Liver (tissue), 9 donors: ENCODE measurements around the gene VAPA. TPM values are rescaled to one million over a fixed set of nuclear protein-coding genes. Genes with fewer than 3 reads are reported as not detected.
A peak's percentile ranks its signal among the peaks of the same experiment; 100 is the strongest.

ENCODE experiments used
- DNase-seq: peaks from one replicate; pipeline ENCODE4 v3.0.0-alpha.2; 2017; ENCODE audit warnings: low spot score
- H3K27ac ChIP-seq, 2 donors: one replicate each; pipeline ENCODE4 v1.7.0; 2013; ENCODE audit warnings: inconsistent platforms in 2 of 2, low read length in 2 of 2, control low read depth in 1 of 2, low read depth in 1 of 2, mild to moderate bottlenecking in 1 of 2
- H3K27me3 ChIP-seq, 4 donors: one replicate each; pipeline versions ENCODE4 v1.6.1 to v1.7.0; 2013; ENCODE audit warnings: low read length in 3 of 4, inconsistent platforms in 1 of 4, mild to moderate bottlenecking in 1 of 4, moderate library complexity in 1 of 4; ENCODE audit not compliant: control insufficient read depth in 4 of 4, insufficient read depth in 4 of 4
- H3K36me3 ChIP-seq, 4 donors: one replicate each; pipeline versions ENCODE4 v1.6.1 to v1.7.0; 2013; ENCODE audit warnings: low read length in 3 of 4, mild to moderate bottlenecking in 3 of 4, low read depth in 1 of 4, moderate library complexity in 1 of 4; ENCODE audit not compliant: control insufficient read depth in 4 of 4, insufficient read depth in 3 of 4
- H3K4me1 ChIP-seq, 4 donors: one replicate each; pipeline versions ENCODE4 v1.6.1 to v1.7.0; 2013; ENCODE audit warnings: low read length in 3 of 4, mild to moderate bottlenecking in 3 of 4, moderate library complexity in 1 of 4; ENCODE audit not compliant: control insufficient read depth in 4 of 4, insufficient read depth in 4 of 4
- H3K4me3 ChIP-seq, 3 donors: one replicate each; pipeline versions ENCODE4 v1.6.1 to v1.7.0; 2013; ENCODE audit warnings: low read length in 3 of 3, control low read depth in 1 of 3, low read depth in 1 of 3, mild to moderate bottlenecking in 1 of 3
- H3K9ac ChIP-seq, 2 donors: one replicate each; pipeline ENCODE4 v1.7.0; 2013; ENCODE audit warnings: low read length in 2 of 2, mild to moderate bottlenecking in 2 of 2, moderate library complexity in 2 of 2, control low read depth in 1 of 2, low read depth in 1 of 2
- H3K9me3 ChIP-seq, 4 donors: one replicate each; pipeline versions ENCODE4 v1.6.1 to v1.7.0; 2013; ENCODE audit warnings: low read length in 3 of 4; ENCODE audit not compliant: control insufficient read depth in 4 of 4
- ATF3 ChIP-seq: IDR thresholded peaks from 2 replicates; pipeline ENCODE4 v1.6.1; 2016; ENCODE audit warnings: antibody characterized with exemption
- EGR1 ChIP-seq, 2 donors: IDR thresholded peaks; 2 replicates each; pipeline ENCODE4 v1.6.1; 2016 to 2018; ENCODE audit warnings: antibody characterized with exemption in 2 of 2, low read depth in 2 of 2
- FOXA1 ChIP-seq: IDR thresholded peaks from 2 replicates; pipeline ENCODE4 v1.6.1; 2016; ENCODE audit warnings: antibody characterized with exemption
- GABPA ChIP-seq, 2 donors: IDR thresholded peaks in 1 of 2; conservative IDR thresholded peaks in 1 of 2; 2 replicates each; pipeline ENCODE4 v1.6.1; 2016; ENCODE audit warnings: antibody characterized with exemption in 2 of 2, mild to moderate bottlenecking in 1 of 2, moderate library complexity in 1 of 2
- HNF4A ChIP-seq, 2 donors: conservative IDR thresholded peaks; 2 replicates each; pipeline ENCODE4 v1.6.1; 2016; ENCODE audit warnings: antibody characterized with exemption in 2 of 2, mild to moderate bottlenecking in 2 of 2
- HNF4G ChIP-seq: IDR thresholded peaks from 2 replicates; pipeline ENCODE4 v1.6.1; 2016; ENCODE audit warnings: antibody characterized with exemption
- MAX ChIP-seq: IDR thresholded peaks from 2 replicates; pipeline ENCODE4 v1.6.1; 2016; ENCODE audit warnings: antibody characterized with exemption
- SP1 ChIP-seq: IDR thresholded peaks from 2 replicates; pipeline ENCODE4 v1.6.1; 2018; ENCODE audit warnings: antibody characterized with exemption, mild to moderate bottlenecking
- TAF1 ChIP-seq: conservative IDR thresholded peaks from 2 replicates; pipeline ENCODE4 v1.6.1; 2016; ENCODE audit warnings: antibody characterized with exemption, mild to moderate bottlenecking
- YY1 ChIP-seq: IDR thresholded peaks from 2 replicates; pipeline ENCODE4 v1.6.1; 2016; ENCODE audit warnings: antibody characterized with exemption, mild to moderate bottlenecking
- WGBS: extraction: QIAGEN DNeasy Blood & Tissue Kit; methylation state at CpG from one replicate; pipeline ENCODE4 v1.1.7; 2013; 5-methylcytosine and 5-hydroxymethylcytosine counted together
- polyA plus RNA-seq, 2 donors: library from polyadenylated mRNA; stranded (reverse) in 1 of 2; unstranded in 1 of 2; fragments of 200-250 nt in 1 of 2; fragments of >200 nt in 1 of 2; fragmentation: Nextera tagmentation in 1 of 2; extraction: Ambion mirVana in 1 of 2; gene quantifications; one replicate each; pipeline versions ENCODE4 v1.2.1 to v1.2.3, GENCODE V29; 2013 to 2015
- total RNA-seq, 2 donors: library from RNA; depleted of rRNA; stranded (reverse); fragments of >200 nt; gene quantifications; one replicate each; pipeline ENCODE4 v1.2.3, GENCODE V29; 2014
- TF ChIP-seq, protein P1 (sequence below): IDR thresholded peaks from 2 replicates; pipeline ENCODE4 v1.6.1; 2016; ENCODE audit warnings: antibody characterized with exemption
- TF ChIP-seq, protein P2 (sequence below): fragments of 150-350 bp; IDR thresholded peaks from 2 replicates; pipeline ENCODE4 v1.5.1; 2017; ENCODE audit warnings: improper control_type of control experiment, low read depth, low read length; ENCODE audit not compliant: missing input control
- TF ChIP-seq, protein P3 (sequence below): IDR thresholded peaks from 2 replicates; pipeline ENCODE4 v1.6.1; 2016; ENCODE audit warnings: antibody characterized with exemption, mild to moderate bottlenecking
- donor health status: healthy.
- donor health status: healthy.
- donor health status: healthy.
- donor health status: healthy.
- donor health status: healthy.

VAPA gene
- total and polyA plus RNA-seq, 4 donors: 80.7 to 114 (median 91.0) TPM

GRCh38 chr18:9914334-9914583, 443 bp downstream of the VAPA start (continued):
- TF ChIP-seq, protein P1, sequence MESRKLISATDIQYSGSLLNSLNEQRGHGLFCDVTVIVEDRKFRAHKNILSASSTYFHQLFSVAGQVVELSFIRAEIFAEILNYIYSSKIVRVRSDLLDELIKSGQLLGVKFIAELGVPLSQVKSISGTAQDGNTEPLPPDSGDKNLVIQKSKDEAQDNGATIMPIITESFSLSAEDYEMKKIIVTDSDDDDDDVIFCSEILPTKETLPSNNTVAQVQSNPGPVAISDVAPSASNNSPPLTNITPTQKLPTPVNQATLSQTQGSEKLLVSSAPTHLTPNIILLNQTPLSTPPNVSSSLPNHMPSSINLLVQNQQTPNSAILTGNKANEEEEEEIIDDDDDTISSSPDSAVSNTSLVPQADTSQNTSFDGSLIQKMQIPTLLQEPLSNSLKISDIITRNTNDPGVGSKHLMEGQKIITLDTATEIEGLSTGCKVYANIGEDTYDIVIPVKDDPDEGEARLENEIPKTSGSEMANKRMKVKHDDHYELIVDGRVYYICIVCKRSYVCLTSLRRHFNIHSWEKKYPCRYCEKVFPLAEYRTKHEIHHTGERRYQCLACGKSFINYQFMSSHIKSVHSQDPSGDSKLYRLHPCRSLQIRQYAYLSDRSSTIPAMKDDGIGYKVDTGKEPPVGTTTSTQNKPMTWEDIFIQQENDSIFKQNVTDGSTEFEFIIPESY: no peak
- TF ChIP-seq TAF1 (no peak), MAX (no peak), GABPA (IDR thresholded peaks at IDR 0.05 in 1 of 2, conservative IDR thresholded peaks at IDR 0.05 in 1 of 2) (no peak)

DNA sequence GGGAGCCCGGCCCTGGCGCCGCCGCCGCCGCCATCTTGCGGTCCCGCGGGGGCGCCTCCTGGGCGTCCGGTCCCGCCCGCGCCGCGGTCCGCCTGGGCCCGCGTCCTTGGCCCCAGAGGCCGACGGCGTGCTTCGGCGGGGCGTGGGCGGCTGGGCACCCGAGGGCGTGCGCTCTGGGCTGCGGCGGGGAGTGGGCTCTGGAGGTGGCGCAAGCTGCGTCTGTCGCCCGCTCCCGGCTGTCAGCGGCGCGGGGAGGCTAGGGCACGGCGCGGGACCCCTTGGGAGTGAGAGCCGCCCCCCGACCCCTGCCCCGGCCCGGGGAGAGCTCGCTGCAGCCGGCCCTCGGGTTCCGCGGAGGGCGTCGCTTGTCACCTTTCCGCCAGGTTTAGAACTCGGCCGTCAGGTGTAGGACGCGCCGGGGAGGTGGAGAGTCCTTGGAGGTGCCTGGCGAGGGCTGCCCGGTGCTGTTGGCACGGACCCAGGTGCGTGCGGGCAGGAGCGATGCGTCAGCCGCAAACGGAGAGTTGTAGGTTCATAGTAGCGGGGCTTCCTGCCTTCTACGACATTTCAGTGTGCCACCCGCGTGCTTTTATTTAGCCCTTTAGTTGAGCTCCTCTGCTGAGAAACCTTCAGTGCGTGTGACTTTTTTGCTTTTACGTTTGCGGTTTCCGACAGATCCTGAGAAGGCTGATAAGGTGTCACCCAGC, 921 bp downstream of the VAPA start:
- under 1% methylated on average over 77 of the region's 77 CpGs for WGBS
- Histone ChIP-seq H3K4me1 (peaks cover 5 to 41% (median 30%) of the 10 kb centered on the region in 4 donors), H3K27me3 (no peaks in the 10 kb centered on the region)

GRCh38 chr18:9915291-9916076, 1.7 kb downstream of the VAPA start:
- Histone ChIP-seq H3K4me3 (peak overlapping the region; percentile 85 to 99 (median 93)), H3K36me3 (no peaks in the 10 kb centered on the region), H3K9me3 (no peaks in the 10 kb centered on the region), H3K9ac (peak overlapping the region; percentile 98), H3K27ac (peak overlapping the region; percentile 100), H3K27me3 (no peaks in the 10 kb centered on the region), H3K4me1 (peaks cover 6 to 42% (median 32%) of the 10 kb centered on the region in 4 donors)
- no peak for DNase-seq
- 11% methylated on average over 5 of the region's 5 CpGs for WGBS
- TF ChIP-seq ATF3: no peak
- no peak for TF ChIP-seq FOXA1
- no peak for TF ChIP-seq YY1
- TF ChIP-seq, protein P2, sequence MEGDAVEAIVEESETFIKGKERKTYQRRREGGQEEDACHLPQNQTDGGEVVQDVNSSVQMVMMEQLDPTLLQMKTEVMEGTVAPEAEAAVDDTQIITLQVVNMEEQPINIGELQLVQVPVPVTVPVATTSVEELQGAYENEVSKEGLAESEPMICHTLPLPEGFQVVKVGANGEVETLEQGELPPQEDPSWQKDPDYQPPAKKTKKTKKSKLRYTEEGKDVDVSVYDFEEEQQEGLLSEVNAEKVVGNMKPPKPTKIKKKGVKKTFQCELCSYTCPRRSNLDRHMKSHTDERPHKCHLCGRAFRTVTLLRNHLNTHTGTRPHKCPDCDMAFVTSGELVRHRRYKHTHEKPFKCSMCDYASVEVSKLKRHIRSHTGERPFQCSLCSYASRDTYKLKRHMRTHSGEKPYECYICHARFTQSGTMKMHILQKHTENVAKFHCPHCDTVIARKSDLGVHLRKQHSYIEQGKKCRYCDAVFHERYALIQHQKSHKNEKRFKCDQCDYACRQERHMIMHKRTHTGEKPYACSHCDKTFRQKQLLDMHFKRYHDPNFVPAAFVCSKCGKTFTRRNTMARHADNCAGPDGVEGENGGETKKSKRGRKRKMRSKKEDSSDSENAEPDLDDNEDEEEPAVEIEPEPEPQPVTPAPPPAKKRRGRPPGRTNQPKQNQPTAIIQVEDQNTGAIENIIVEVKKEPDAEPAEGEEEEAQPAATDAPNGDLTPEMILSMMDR: no peak
- no peak for TF ChIP-seq EGR1 (IDR thresholded peaks at IDR 0.05; ENCODE audit: low read depth in 2 of 2)
- no peak for TF ChIP-seq TAF1
- TF ChIP-seq SP1: no peak
- no peak for TF ChIP-seq HNF4G
- no peak for TF ChIP-seq HNF4A (conservative IDR thresholded peaks at IDR 0.05)

More for the DNA sequence above, 921 bp downstream of the VAPA start:
- peak overlapping the region; percentile 100 for H3K27ac ChIP-seq
- DNase-seq: peak; percentile 77
- no peaks in the 10 kb centered on the region for H3K9me3 ChIP-seq
- peak overlapping the region; percentile 98 for H3K9ac ChIP-seq
- TF ChIP-seq, protein P3, sequence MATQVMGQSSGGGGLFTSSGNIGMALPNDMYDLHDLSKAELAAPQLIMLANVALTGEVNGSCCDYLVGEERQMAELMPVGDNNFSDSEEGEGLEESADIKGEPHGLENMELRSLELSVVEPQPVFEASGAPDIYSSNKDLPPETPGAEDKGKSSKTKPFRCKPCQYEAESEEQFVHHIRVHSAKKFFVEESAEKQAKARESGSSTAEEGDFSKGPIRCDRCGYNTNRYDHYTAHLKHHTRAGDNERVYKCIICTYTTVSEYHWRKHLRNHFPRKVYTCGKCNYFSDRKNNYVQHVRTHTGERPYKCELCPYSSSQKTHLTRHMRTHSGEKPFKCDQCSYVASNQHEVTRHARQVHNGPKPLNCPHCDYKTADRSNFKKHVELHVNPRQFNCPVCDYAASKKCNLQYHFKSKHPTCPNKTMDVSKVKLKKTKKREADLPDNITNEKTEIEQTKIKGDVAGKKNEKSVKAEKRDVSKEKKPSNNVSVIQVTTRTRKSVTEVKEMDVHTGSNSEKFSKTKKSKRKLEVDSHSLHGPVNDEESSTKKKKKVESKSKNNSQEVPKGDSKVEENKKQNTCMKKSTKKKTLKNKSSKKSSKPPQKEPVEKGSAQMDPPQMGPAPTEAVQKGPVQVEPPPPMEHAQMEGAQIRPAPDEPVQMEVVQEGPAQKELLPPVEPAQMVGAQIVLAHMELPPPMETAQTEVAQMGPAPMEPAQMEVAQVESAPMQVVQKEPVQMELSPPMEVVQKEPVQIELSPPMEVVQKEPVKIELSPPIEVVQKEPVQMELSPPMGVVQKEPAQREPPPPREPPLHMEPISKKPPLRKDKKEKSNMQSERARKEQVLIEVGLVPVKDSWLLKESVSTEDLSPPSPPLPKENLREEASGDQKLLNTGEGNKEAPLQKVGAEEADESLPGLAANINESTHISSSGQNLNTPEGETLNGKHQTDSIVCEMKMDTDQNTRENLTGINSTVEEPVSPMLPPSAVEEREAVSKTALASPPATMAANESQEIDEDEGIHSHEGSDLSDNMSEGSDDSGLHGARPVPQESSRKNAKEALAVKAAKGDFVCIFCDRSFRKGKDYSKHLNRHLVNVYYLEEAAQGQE: no peak
- peak; percentile 16 for TF ChIP-seq YY1
- H3K4me3 ChIP-seq: peak overlapping the region; percentile 85 to 99 (median 93)
- H3K36me3 ChIP-seq: no peaks in the 10 kb centered on the region
